Measurements from ENCODE around the gene KCNQ5. TPM values are rescaled to one million over a fixed set of nuclear protein-coding genes. Genes with fewer than 3 reads are reported as not detected.

The KCNQ5 gene
- total and polyA plus RNA-seq, 11 donors = 0.06 to 0.18 TPM; not detected in 9

DNA sequence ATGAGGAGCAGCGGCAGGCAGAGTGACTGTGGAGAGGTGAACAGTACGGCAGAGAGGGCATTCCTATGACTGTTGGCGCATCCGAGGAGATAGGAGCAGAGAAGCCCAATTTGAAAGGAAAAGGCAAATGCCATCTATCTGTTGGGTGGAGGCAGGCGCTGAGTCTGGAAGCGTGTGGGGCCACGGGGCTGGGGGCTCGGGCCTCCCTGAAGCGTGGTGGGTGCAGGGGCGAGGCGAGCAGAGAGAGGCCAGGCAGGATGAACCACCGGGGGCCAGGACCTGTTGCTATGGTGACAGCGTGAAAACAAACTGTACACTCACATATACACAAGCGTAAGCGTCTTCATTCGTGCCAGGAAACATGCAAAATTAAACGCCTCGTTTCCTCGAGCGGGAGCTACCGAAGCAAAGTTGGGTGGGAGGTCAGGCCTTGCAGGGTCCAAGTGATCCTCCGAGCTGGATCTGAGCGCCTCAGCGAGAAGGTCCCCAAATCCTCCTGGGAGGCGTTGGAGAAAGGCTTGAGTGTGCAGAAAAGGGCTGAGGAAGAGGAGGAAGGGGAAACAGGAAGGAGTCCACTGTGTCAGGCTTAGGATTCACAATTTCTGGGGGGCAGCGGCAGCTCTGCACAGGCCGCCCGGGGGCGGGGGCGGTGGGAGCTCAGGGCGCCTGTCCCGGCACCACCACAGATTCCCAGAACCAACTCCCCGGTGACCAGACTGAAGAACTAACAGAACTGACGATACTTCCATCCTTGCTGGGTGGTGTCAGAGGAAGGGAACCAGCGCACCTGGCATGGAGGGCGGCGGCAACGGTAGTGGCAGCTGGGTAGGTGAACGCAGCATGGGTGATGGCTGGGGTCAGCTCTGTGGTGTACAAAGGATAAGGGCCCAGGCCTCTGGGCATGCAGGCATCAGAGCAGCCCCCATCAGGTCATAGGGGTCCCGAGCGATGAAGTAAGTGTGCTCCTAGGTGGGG, 535.2 kb downstream of the KCNQ5 start:
- H3K27me3 ChIP-seq = no peaks in the 10 kb centered on the region
- H3K27ac ChIP-seq = no peak overlapping the region
- TF ChIP-seq, protein P1, sequence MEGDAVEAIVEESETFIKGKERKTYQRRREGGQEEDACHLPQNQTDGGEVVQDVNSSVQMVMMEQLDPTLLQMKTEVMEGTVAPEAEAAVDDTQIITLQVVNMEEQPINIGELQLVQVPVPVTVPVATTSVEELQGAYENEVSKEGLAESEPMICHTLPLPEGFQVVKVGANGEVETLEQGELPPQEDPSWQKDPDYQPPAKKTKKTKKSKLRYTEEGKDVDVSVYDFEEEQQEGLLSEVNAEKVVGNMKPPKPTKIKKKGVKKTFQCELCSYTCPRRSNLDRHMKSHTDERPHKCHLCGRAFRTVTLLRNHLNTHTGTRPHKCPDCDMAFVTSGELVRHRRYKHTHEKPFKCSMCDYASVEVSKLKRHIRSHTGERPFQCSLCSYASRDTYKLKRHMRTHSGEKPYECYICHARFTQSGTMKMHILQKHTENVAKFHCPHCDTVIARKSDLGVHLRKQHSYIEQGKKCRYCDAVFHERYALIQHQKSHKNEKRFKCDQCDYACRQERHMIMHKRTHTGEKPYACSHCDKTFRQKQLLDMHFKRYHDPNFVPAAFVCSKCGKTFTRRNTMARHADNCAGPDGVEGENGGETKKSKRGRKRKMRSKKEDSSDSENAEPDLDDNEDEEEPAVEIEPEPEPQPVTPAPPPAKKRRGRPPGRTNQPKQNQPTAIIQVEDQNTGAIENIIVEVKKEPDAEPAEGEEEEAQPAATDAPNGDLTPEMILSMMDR (IDR thresholded peaks at IDR 0.05) = no peak
- no peak for TF ChIP-seq POLR2A (IDR thresholded peaks at IDR 0.05)
- DNase-seq (no peak), ATAC-seq (no peak)
- intact Hi-C loops (cut with DNase I) = no loop called here
- H3K36me3 ChIP-seq = no peaks in the 10 kb centered on the region
- H3K4me1 ChIP-seq = no peaks in the 10 kb centered on the region
- WGBS, 4 donors = 92 to 93% (median 92%) methylated on average over 40 to 41 of the region's 41 CpGs
- H3K4me3 ChIP-seq = no peak overlapping the region
- no peaks in the 10 kb centered on the region for H3K9me3 ChIP-seq

DNA sequence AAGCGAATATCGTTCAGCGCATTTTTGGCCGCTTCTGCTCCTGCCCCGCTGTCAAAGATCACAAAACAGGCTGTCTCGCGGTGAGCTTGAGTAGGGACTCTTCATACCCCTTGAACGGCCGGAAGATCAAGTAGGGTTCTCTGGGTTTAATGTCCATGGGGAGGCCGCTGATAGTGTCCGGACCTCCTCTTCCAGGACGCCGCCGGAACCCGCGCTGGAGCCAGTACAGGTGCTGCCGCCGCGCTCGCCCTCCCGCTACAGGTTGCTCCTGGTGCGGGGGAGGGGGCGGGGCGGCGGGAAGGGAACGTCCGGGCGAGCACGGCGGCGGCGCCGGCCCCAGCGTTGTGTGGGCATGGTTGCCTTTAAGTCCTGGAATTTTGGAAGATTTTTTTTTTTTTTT, 536.0 kb downstream of the KCNQ5 start:
- no peaks in the 10 kb centered on the region for H3K4me1 ChIP-seq
- no peak overlapping the region for H3K4me3 ChIP-seq
- TF ChIP-seq, protein P1 (IDR thresholded peaks at IDR 0.05) = no peak
- TF ChIP-seq POLR2A (IDR thresholded peaks at IDR 0.05) = no peak
- no peak for ATAC-seq
- intact Hi-C loops (cut with DNase I) = no loop called here
- H3K27ac ChIP-seq = no peak overlapping the region
- 87 to 95% (median 90%) methylated on average over 32 to 34 of the region's 34 CpGs for WGBS, 4 donors
- no peaks in the 10 kb centered on the region for H3K36me3 ChIP-seq
- DNase-seq = no peak
- no peaks in the 10 kb centered on the region for H3K9me3 ChIP-seq
- H3K27me3 ChIP-seq = no peaks in the 10 kb centered on the region

DNA sequence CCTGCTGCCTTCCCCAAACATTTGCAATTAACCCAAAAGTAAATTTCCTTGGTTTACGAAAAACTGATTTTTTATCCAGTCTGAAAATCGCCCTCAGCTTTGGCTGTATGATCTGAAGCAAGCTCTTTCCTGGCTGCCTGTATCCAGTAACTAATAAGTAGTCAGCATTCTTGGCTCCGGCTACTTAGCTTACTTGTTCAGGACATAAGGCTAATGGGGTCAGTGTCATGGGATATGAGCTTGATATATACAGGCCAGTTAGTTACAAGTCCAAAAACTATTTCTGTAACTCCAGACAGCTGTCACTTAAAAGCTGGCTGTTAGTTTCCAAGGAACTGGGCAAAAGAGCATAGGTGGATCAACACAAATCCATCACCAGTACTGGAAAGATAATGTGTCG, 547.2 kb downstream of the KCNQ5 start:
- H3K9me3 ChIP-seq = no peaks in the 10 kb centered on the region
- no peak overlapping the region for H3K27ac ChIP-seq
- DNase-seq (no peak), ATAC-seq (no peak)
- peaks cover 0 to 4% (median 0%) of the 10 kb centered on the region in 9 donors for H3K27me3 ChIP-seq
- H3K4me3 ChIP-seq = no peak overlapping the region
- H3K4me1 ChIP-seq = no peaks in the 10 kb centered on the region
- intact Hi-C loops (cut with DNase I) = no loop called here
- no peaks in the 10 kb centered on the region for H3K36me3 ChIP-seq
- TF ChIP-seq, protein P1 (IDR thresholded peaks at IDR 0.05) = no peak
- no peak for TF ChIP-seq POLR2A (IDR thresholded peaks at IDR 0.05)
- WGBS, 4 donors = 41 to 64% (median 50%) methylated on average over 4 of the region's 4 CpGs

DNA sequence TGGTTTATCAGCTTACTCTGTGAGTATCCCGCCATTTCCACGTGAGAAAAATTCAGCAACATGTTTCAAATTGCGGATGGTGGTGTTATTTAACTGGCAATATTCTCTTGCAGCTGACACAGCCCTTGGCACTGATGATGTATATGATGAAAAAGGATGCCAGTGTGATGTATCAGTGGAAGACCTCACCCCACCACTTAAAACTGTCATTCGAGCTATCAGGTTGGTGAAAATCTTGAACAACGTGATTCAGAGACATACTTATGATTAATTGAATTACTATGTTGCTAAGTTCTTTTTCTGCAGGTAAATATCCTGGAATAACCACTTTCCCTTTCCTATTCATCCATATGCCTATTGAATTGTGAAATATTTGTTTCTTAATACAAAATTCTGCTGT, 547.8 kb downstream of the KCNQ5 start:
- TF ChIP-seq POLR2A (IDR thresholded peaks at IDR 0.05) = no peak
- TF ChIP-seq, protein P1 (IDR thresholded peaks at IDR 0.05) = no peak
- WGBS, 4 donors = 56 to 75% (median 72%) methylated on average over 5 of the region's 5 CpGs
- Histone ChIP-seq H3K27ac (no peak overlapping the region), H3K4me1 (no peaks in the 10 kb centered on the region), H3K36me3 (no peaks in the 10 kb centered on the region), H3K4me3 (no peak overlapping the region), H3K27me3 (peaks cover 0 to 4% (median 0%) of the 10 kb centered on the region in 9 donors), H3K9me3 (no peaks in the 10 kb centered on the region)
- intact Hi-C loops (cut with DNase I) = no loop called here
- ATAC-seq (no peak), DNase-seq (no peak)
